K562 treated with DMSO at 1 percent for 4 hours (cell line): ENCODE measurements around the gene GABRB1. TPM values are rescaled to one million over a fixed set of nuclear protein-coding genes. Genes with fewer than 3 reads are reported as not detected.

Source experiments
- total RNA-seq: library from RNA; unstranded; fragments of 300-600 nt; gene quantifications from 2 replicates; pipeline ENCODE4 v1.2.3, GENCODE V29; 2022; ENCODE audit not compliant: insufficient read depth

GABRB1 gene
- total RNA-seq = not detected in 2 replicates

DNA sequence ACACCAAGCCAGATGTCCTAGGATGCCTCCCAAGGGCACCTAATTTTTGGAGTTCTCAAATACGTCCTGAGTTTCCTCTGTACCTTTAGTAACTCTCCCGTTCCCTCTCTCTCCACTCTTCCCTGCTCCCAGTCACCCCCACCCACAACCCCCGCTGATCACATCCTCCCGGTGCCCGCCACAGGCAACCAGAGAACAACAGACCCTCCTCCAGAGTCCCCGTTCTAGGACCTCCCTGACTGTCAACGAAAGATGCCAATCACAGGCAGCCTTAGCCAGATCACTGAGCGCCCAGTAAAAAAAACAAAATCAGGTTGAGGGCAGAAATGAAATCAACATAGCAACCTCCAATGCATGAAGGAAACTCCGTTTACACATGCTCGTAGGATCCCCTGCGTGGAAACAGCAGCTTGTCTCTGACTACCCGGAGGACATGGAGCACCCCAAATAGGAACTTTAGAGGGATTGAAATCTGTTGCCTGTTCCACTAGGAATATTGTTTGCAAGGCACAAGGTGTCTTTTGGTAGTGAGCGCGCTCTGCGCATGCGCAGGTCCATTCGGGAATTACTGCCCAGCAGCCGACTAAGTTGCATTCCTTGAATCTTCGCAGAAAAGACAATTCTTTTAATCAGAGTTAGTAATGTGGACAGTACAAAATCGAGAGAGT, at the start of gene GABRB1:
Gene GABRB1, plus strand, starts transcription at position 557 of the 668 bp plus-strand sequence.

DNA sequence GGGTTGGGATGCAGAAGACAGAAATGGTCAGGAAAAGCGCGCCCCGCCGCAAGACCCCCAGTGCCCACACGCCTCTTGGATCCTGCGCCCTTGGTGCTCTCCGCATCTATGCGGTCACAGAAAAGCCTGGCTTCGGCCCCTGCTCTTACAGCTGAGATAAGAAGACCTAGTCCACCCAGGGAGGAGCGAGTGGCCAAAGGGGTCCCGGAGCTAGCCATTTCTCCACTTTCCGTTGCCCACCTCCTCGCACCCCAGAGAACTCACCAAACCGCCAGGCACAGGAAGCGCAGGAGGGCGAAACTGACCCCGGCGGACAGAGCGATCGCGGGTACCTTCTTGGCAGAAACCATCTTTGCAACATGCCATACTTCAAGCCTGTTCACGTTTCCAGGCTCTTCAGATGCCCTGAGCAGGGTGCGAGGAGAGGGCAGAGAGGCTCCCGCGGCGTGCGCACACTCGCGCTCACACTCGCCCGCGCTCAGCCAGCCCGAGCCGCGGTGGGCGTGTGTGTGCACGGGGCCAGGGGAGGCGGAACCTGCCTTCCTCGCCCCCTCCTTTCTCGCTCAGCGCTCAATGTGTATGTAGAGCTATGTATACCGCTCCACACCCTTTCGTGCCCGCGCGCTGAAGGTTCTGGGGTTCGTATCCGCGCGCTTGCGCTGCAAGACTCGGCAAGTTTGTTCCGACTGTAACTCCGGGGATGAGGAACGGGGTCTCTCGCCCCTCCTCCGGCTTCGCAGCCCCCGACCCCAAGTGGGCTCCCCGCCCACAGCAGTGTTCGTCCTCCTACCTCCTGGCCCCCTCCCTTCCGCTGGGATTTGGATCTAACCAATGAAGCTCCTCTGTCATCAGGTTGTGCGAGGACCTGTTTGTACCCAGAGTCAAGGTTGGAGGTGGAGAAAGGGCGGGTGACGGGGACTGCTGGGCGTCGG, 38.0 kb upstream of the GABRB1 start, which contains the start of gene GABRA4:
Gene GABRA4, minus strand, starts transcription at position 507 of the 932 bp plus-strand sequence. Its CDS starts 157 bp downstream, at position 350.

DNA sequence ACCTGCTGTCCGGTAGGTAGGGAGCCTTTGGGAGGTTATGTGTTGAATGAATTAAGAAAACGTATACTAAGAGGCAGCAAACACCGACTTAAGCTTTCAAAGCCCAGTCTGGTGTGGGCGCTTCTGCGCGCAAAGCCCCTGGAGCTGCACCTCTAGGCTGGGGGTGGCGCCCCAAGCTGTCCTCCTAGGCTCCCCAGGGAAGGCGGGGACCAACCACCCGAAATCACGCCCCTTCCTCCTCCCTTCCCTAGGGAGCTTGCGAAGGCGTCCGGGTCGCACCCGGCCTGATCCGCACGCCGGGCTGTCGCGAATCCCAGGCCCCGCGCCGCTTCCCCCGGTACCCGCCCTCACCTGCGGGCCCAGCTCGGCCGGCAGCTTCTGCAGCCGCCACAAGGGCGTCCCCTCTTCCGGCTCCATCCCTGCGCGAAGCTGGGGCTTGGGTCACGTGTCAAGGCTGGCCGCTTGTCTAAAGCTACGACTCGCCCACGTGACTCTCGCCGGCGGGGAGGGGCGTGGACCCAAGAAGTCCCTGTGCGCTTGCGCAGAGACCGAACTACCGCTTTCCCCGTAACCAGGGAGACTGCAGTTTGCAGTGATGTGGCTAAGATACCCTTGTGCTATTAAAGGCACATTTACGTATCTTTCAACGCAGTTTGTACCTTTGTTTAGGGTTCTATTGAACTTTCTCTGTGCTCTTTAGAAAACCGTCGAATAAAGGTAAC, 432.0 kb downstream of the GABRB1 start, which contains the start of gene COMMD8:
Gene COMMD8, minus strand, starts transcription at position 468 of the 722 bp plus-strand sequence. Its CDS starts 51 bp downstream, at position 417.

Other genes with a start within 250 kb of the GABRB1 start
- not detected in 2 replicates for gene COX7B2, start 122.3 kb upstream of the GABRB1 start, total RNA-seq
- gene GABRA4, start 38.0 kb upstream of the GABRB1 start, total RNA-seq = not detected in 2 replicates